HepG2 (cell line): ENCODE data around the gene CTIF. TPM values are rescaled to one million over a fixed set of nuclear protein-coding genes. Genes with fewer than 3 reads are reported as not detected.

Experiments
- EHMT2 ChIP-seq: fragments of 200-600 bp; sonication (generic); IDR thresholded peaks from 2 replicates; pipeline ENCODE4 v1.7.0; 2017; ENCODE audit warnings: antibody characterized with exemption, low read depth, low read length, borderline replicate concordance
- FOXC1 ChIP-seq: sonication (generic); formaldehyde crosslinking; IDR thresholded peaks from 2 replicates; pipeline ENCODE4 v1.8.0; 2022; ENCODE audit warnings: mild to moderate bottlenecking, missing genetic modification reagents, borderline replicate concordance
- GABPA ChIP-seq, 2 experiments: IDR thresholded peaks; 2 replicates each; pipeline ENCODE4 v1.6.1; 2011 to 2016; ENCODE audit warnings: low read depth in 2 of 2, low read length in 1 of 2, missing biosample characterization in 1 of 2, missing genetic modification characterization in 1 of 2
- IKZF4 ChIP-seq: sonication (generic); formaldehyde crosslinking; IDR thresholded peaks from 2 replicates; pipeline ENCODE4 v1.5.1; 2020; ENCODE audit warnings: borderline replicate concordance, mild to moderate bottlenecking, low read depth, missing genetic modification reagents; ENCODE audit errors: not compliant biosample characterization
- KLF12 ChIP-seq: sonication (generic); formaldehyde crosslinking; IDR thresholded peaks from 2 replicates; pipeline ENCODE4 v1.4.0; 2020; ENCODE audit warnings: missing genetic modification reagents, borderline replicate concordance
- NFATC3 ChIP-seq: sonication (generic); formaldehyde crosslinking; IDR thresholded peaks from 2 replicates; pipeline ENCODE4 v1.5.1; 2020; ENCODE audit warnings: mild to moderate bottlenecking, missing genetic modification reagents
- TGIF2 ChIP-seq: IDR thresholded peaks from 2 replicates; pipeline ENCODE4 v1.6.1; 2016; ENCODE audit warnings: control low read depth, missing compliant biosample characterization
- TIGD3 ChIP-seq: sonication (generic); formaldehyde crosslinking; IDR thresholded peaks from 2 replicates; pipeline ENCODE4 v1.5.1; 2020; ENCODE audit warnings: mild to moderate bottlenecking, missing genetic modification reagents, borderline replicate concordance
- ZBTB26 ChIP-seq: IDR thresholded peaks from 2 replicates; pipeline ENCODE4 v1.6.1; 2016; ENCODE audit warnings: missing compliant biosample characterization, missing genetic modification reagents, borderline replicate concordance
- ZHX1 ChIP-seq: sonication (generic); formaldehyde crosslinking; IDR thresholded peaks from 2 replicates; pipeline ENCODE4 v1.8.1; 2022; ENCODE audit warnings: low read depth, mild to moderate bottlenecking, missing genetic modification reagents
- ZNF296 ChIP-seq: sonication (generic); formaldehyde crosslinking; conservative IDR thresholded peaks from 2 replicates; pipeline ENCODE4 v1.5.0; 2020; ENCODE audit warnings: mild to moderate bottlenecking, missing genetic modification reagents
- ZNF350 ChIP-seq: sonication (generic); formaldehyde crosslinking; IDR thresholded peaks from 2 replicates; pipeline ENCODE4 v1.4.0; 2020; ENCODE audit warnings: mild to moderate bottlenecking, low read depth, missing genetic modification reagents, borderline replicate concordance
- ZNF460 ChIP-seq: sonication (generic); formaldehyde crosslinking; IDR thresholded peaks from 2 replicates; pipeline ENCODE4 v1.5.1; 2020; ENCODE audit warnings: missing genetic modification reagents, mild to moderate bottlenecking, borderline replicate concordance
- ZNF496 ChIP-seq: sonication (generic); formaldehyde crosslinking; IDR thresholded peaks from 2 replicates; pipeline ENCODE4 v1.8.1; 2023; ENCODE audit warnings: mild to moderate bottlenecking, moderate library complexity, missing genetic modification reagents; ENCODE audit not compliant: insufficient replicate concordance
- ZNF784 ChIP-seq: sonication (generic); formaldehyde crosslinking; IDR thresholded peaks from 2 replicates; pipeline ENCODE4 v1.5.1; 2020; ENCODE audit warnings: missing genetic modification reagents, mild to moderate bottlenecking, borderline replicate concordance
- polyA plus RNA-seq, 8 experiments: library from polyadenylated mRNA; depleted of rRNA in 3 of 8; stranded (reverse) in 7 of 8; unstranded in 1 of 8; fragments of >200 nt; fragmentation: Illumina TruSeq in 4 of 8; extraction: Trizol in 4 of 8; gene quantifications; 2 replicates each; pipeline versions ENCODE4 v1.2.1 to v1.2.3, GENCODE V29; 2011 to 2016; ENCODE audit warnings: low read depth in 4 of 8, missing spikeins in 1 of 8, mixed read lengths in 1 of 8; ENCODE audit not compliant: insufficient read depth in 1 of 8
- total RNA-seq, 5 experiments: library from RNA; depleted of rRNA; stranded (reverse); fragments of >200 nt; fragmentation: Illumina TruSeq; extraction: Trizol; gene quantifications; 2 replicates each; pipeline ENCODE4 v1.2.3, GENCODE V29; 2016; ENCODE audit warnings: low read depth in 1 of 5

Gene CTIF
- total and polyA plus RNA-seq, 2 of the 13 experiments (the other 11 are each of a cell fraction or from before 2014, with no cell fraction given): 18.2 to 28.0 TPM

GRCh38 chr18:48896875-48897511 lies 358.2 kb downstream of the CTIF start (continued):
- TF ChIP-seq ZNF296 (no peak), EHMT2 (no peak; the same call in 1 of the 2 replicates), ZBTB26 (CRISPR knock-in tag) (no peak), ZNF496 (CRISPR knock-in tag) (no peak), TGIF2 (CRISPR knock-in tag) (0 out of 2 replicates have a peak, but pooled peaks have one; percentile 29), ZNF350 (peak; percentile 22; the same call in 1 of the 2 replicates), ZNF460 (CRISPR knock-in tag) (no peak), FOXC1 (no peak; the same call in 1 of the 2 replicates), ZHX1 (CRISPR knock-in tag) (no peak; the same call in 1 of the 2 replicates), KLF12 (CRISPR knock-in tag) (no peak), TIGD3 (CRISPR knock-in tag) (no peak), ZNF784 (no peak), GABPA (IDR thresholded peaks at IDR 0.05; ENCODE audit: low read depth, low read length) (no peak), GABPA (CRISPR knock-in tag; IDR thresholded peaks at IDR 0.05; ENCODE audit: low read depth) (no peak), NFATC3 (no peak), IKZF4 (no peak)
